IMR-90 (cell line): ENCODE measurements around the gene MAP2K6. TPM values are rescaled to one million over a fixed set of nuclear protein-coding genes. Genes with fewer than 3 reads are reported as not detected.

ENCODE experiments used
- ATAC-seq: fragments of 200-7000 bp; cut with Tn5 transposase; 2 replicates; pipeline ENCODE4 v1.9.1; 2020; ENCODE audit warnings: low read depth, mild to moderate bottlenecking, moderate library complexity
- BruUV-seq: library from RNA; stranded (reverse); fragments of 400-500 nt; replicated peaks from 2 replicates; lab custom pipeline; 2021; lab: Mats Ljungman, UMichigan
- CTCF ChIA-PET: fragments of 300-600 bp; formaldehyde crosslinking; extraction: SDS; loops from one replicate; lab custom pipeline; 2021; ENCODE audit warnings: antibody characterized with exemption; lab: Yijun Ruan, JAX
- POLR2A ChIA-PET: fragments of 300-600 bp; sonication (Branson Sonifier 250); formaldehyde crosslinking; loops from one replicate; lab custom pipeline; 2022; ENCODE audit warnings: antibody characterized with exemption; ENCODE audit not compliant: unreplicated experiment; lab: Charles Lee
- DNase-seq: peaks from one replicate; pipeline ENCODE4 v3.0.0; 2013
- H2AFZ ChIP-seq: replicated peaks from 2 replicates; pipeline ENCODE3; 2013; ENCODE audit warnings: low read length, mild to moderate bottlenecking; ENCODE audit not compliant: poor library complexity
- H2AK5ac ChIP-seq: 2 replicates; pipeline ENCODE4 v1.6.1; 2013; ENCODE audit warnings: low read depth, low read length, inconsistent platforms
- H2AK9ac ChIP-seq: replicated peaks from 2 replicates; pipeline ENCODE3; 2013; ENCODE audit warnings: mild to moderate bottlenecking, low read depth, low read length, moderate library complexity; ENCODE audit not compliant: poor library complexity
- H2BK120ac ChIP-seq: 2 replicates; pipeline ENCODE4 v1.6.1; 2013; ENCODE audit warnings: low read depth, low read length, inconsistent platforms
- H2BK15ac ChIP-seq: 3 replicates; pipeline ENCODE4 v1.6.1; 2013; ENCODE audit warnings: low read depth, low read length, inconsistent platforms
- H2BK20ac ChIP-seq: 2 replicates; pipeline ENCODE4 v1.6.1; 2013; ENCODE audit warnings: low read depth, mild to moderate bottlenecking, inconsistent platforms, low read length, moderate library complexity
- H2BK5ac ChIP-seq: 2 replicates; pipeline ENCODE4 v1.6.1; 2013; ENCODE audit warnings: mild to moderate bottlenecking, low read depth, low read length, inconsistent platforms; ENCODE audit not compliant: poor library complexity, severe bottlenecking
- H3K14ac ChIP-seq: replicated peaks from 2 replicates; pipeline ENCODE4 v1.6.1; 2013; ENCODE audit warnings: low read depth, low read length, inconsistent platforms
- H3K18ac ChIP-seq: 2 replicates; pipeline ENCODE4 v1.6.1; 2013; ENCODE audit warnings: low read depth, low read length, control low read depth
- H3K23ac ChIP-seq: 2 replicates; pipeline ENCODE4 v1.6.1; 2013; ENCODE audit warnings: low read depth, low read length, inconsistent platforms
- H3K27ac ChIP-seq: 2 replicates; pipeline ENCODE4 v1.5.1; 2013; ENCODE audit warnings: mild to moderate bottlenecking, control low read depth, low read length; ENCODE audit not compliant: insufficient read depth
- H3K27me3 ChIP-seq: 2 replicates; pipeline ENCODE4 v1.6.1; 2013; ENCODE audit warnings: low read length; ENCODE audit not compliant: control insufficient read depth, insufficient read depth
- H3K36me3 ChIP-seq: 2 replicates; pipeline ENCODE4 v1.6.1; 2013; ENCODE audit warnings: low read length, mixed read lengths; ENCODE audit not compliant: control insufficient read depth, insufficient read depth
- H3K4ac ChIP-seq: 2 replicates; pipeline ENCODE4 v1.6.1; 2013; ENCODE audit warnings: low read depth, low read length, inconsistent platforms
- H3K4me1 ChIP-seq: 2 replicates; pipeline ENCODE4 v1.6.1; 2013; ENCODE audit warnings: low read length, mixed read lengths; ENCODE audit not compliant: control insufficient read depth, insufficient read depth
- H3K4me2 ChIP-seq: 2 replicates; pipeline ENCODE4 v1.6.1; 2013; ENCODE audit warnings: low read depth, mild to moderate bottlenecking, control low read depth, low read length, moderate library complexity
- H3K4me3 ChIP-seq: 2 replicates; pipeline ENCODE4 v1.5.1; 2013; ENCODE audit warnings: low read depth, mild to moderate bottlenecking, control low read depth, low read length, moderate library complexity; ENCODE audit not compliant: insufficient read depth
- H3K56ac ChIP-seq: 2 replicates; pipeline ENCODE4 v1.6.1; 2013; ENCODE audit warnings: low read length, inconsistent platforms; ENCODE audit not compliant: insufficient read depth; ENCODE audit errors: extremely low read depth
- H3K79me1 ChIP-seq, 2 experiments: 2 replicates each; pipeline ENCODE4 v1.6.1; 2013; ENCODE audit warnings: low read length in 2 of 2, inconsistent platforms in 1 of 2, low read depth in 1 of 2
- H3K9ac ChIP-seq: 2 replicates; pipeline ENCODE4 v1.6.1; 2013; ENCODE audit warnings: low read depth, low read length, control low read depth
- H3K9me1 ChIP-seq: 2 replicates; pipeline ENCODE4 v1.6.1; 2013; ENCODE audit warnings: low read length, inconsistent platforms; ENCODE audit not compliant: insufficient read depth
- H3K9me3 ChIP-seq: 2 replicates; pipeline ENCODE4 v1.6.1; 2013; ENCODE audit warnings: low read length; ENCODE audit not compliant: control insufficient read depth, insufficient read depth
- H4K20me1 ChIP-seq: 2 replicates; pipeline ENCODE4 v1.6.1; 2013; ENCODE audit warnings: low read length, inconsistent platforms; ENCODE audit not compliant: insufficient read depth
- H4K5ac ChIP-seq: 2 replicates; pipeline ENCODE4 v1.6.1; 2013; ENCODE audit warnings: mild to moderate bottlenecking, low read depth, low read length, control low read depth
- H4K8ac ChIP-seq, 2 experiments: 2 replicates each; pipeline ENCODE4 v1.6.1; 2013; ENCODE audit warnings: low read depth in 2 of 2, low read length in 2 of 2, control low read depth in 1 of 2, inconsistent platforms in 1 of 2
- H4K91ac ChIP-seq: 2 replicates; pipeline ENCODE4 v1.6.1; 2013; ENCODE audit warnings: low read depth, low read length, inconsistent platforms; ENCODE audit not compliant: insufficient read depth
- CEBPB ChIP-seq: IDR thresholded peaks from 2 replicates; pipeline ENCODE4 v1.6.1; 2012; ENCODE audit warnings: low read depth, low read length, improper control_type of control experiment
- CHD1 ChIP-seq: IDR thresholded peaks from 2 replicates; pipeline ENCODE4 v1.6.1; 2012; ENCODE audit warnings: low read depth, low read length, improper control_type of control experiment
- POLR2A ChIP-seq: IDR thresholded peaks from 2 replicates; pipeline ENCODE4 v1.6.1; 2012; ENCODE audit warnings: mild to moderate bottlenecking, low read depth, low read length
- RAD21 ChIP-seq: IDR thresholded peaks from 2 replicates; pipeline ENCODE4 v1.6.1; 2012; ENCODE audit warnings: low read length, improper control_type of control experiment
- RCOR1 ChIP-seq: IDR thresholded peaks from 2 replicates; pipeline ENCODE4 v1.6.1; 2012; ENCODE audit warnings: mild to moderate bottlenecking, low read length, improper control_type of control experiment; ENCODE audit not compliant: insufficient replicate concordance
- RFX5 ChIP-seq: IDR thresholded peaks from 2 replicates; pipeline ENCODE4 v1.8.0; 2012; ENCODE audit warnings: low read depth, mild to moderate bottlenecking, low read length, moderate library complexity
- WGBS, 2 experiments: methylation state at CpG; one replicate each; pipeline versions ENCODE4 v1.1.5 to v1.1.7; 2013; ENCODE audit warnings: missing lambda C conversion rate in 2 of 2; ENCODE audit not compliant: insufficient read length in 1 of 2; ENCODE audit errors: extremely low coverage in 2 of 2; 5-methylcytosine and 5-hydroxymethylcytosine counted together
- dilution Hi-C: fragments of 300-500 bp; cut with HindIII; formaldehyde crosslinking; loops from one replicate; pipeline ENCODE4 v1.14.3; 2018; ENCODE audit warnings: low sequenced_read_pairs; ENCODE audit not compliant: unreplicated experiment
- in situ Hi-C: fragments of 300-500 bp; cut with MboI; formaldehyde crosslinking; loops from 3 replicates; pipeline ENCODE4 v1.14.3; 2019; ENCODE audit warnings: low sequenced_read_pairs, inconsistent platforms, mixed read lengths
- intact Hi-C: fragments of 100-400 bp; cut with micrococcal nuclease; formaldehyde crosslinking; loops from 2 replicates; pipeline ENCODE4 v1.10.0; 2022
- polyA plus RNA-seq, 3 experiments: library from polyadenylated mRNA; depleted of rRNA; stranded (reverse); fragments of >200 nt; gene quantifications; 2 replicates each; pipeline ENCODE4 v1.2.3, GENCODE V29; 2012; ENCODE audit warnings: low replicate concordance in 1 of 3
- total RNA-seq: library from RNA; depleted of rRNA; stranded (reverse); fragments of >200 nt; gene quantifications from 2 replicates; pipeline ENCODE4 v1.2.3, GENCODE V29; 2012
- TF ChIP-seq, protein P1 (sequence below): conservative IDR thresholded peaks from 2 replicates; pipeline ENCODE4 v1.5.1; 2012; ENCODE audit warnings: mild to moderate bottlenecking, low read depth, low read length, improper control_type of control experiment

MAP2K6 gene
- total and polyA plus RNA-seq, 2 of the 4 experiments (the other 2 are of a cell fraction): 2.4 to 5.7 TPM

DNA sequence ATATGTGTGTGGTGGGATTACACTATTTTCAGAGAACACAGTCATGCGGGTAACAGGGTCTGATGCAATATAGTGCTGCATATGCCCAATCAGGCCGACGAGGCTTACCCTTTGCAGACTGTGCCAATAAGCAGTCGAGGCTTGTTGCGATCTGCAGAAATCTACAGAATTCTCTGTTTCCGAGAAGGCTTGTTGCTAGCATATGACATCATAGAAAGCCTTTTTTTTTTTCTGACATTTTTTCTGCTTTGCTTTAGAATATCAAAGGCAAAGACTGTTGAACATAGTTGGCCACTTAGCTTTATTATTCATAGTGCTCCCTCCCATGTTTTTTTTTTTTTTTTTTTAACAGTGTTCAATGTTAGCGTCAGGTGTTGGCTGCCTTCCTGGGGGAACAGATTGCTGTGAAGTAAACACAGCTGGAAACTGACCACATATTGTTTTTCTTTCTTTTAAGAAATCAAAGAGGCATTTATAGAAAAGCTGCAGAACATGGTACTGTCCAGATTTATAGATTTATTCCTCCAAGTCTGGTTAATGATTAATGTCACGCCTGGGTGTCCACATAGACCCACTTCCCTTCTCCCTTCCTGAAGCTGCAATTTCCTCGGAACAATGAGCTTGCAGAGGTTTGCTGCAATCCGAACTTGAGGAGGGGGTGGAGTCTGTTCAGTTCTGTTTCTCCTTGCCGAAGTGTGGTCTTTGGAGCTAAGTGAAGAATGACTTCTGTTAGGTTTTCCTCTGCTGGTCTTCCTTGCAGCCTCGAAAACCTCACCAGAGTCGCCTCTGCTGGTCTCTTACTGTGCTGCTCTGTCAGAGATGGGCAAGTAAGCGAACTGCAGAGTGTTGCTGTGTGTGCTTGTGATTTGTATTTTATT lies 87.3 kb downstream of the MAP2K6 start:
- H3K9ac ChIP-seq: peak overlapping the region; percentile 11; the same call in 1 of the 2 replicates

More for the DNA sequence above, 87.3 kb downstream of the MAP2K6 start:
- Histone ChIP-seq H4K91ac (peak overlapping the region; percentile 78; the same call in 1 of the 2 replicates), H3K4me3 (peak overlapping the region; percentile 2; the same call in 1 of the 2 replicates), H3K4me2 (peak overlapping the region; percentile 77), H3K9me1 (peaks cover 2% of the 10 kb centered on the region; the same call in 1 of the 2 replicates), H4K8ac (peak overlapping the region in 1 of 2 experiments; percentile 77; a peak in 2 of 4 replicates), H2AFZ (peak overlapping the region; percentile 68), H3K23ac (no peak overlapping the region; the same call in 1 of the 2 replicates), H3K36me3 (no peaks in the 10 kb centered on the region), H2AK9ac (no peak overlapping the region), H3K56ac (no peak overlapping the region), H2BK15ac (no peak overlapping the region), H3K4me1 (peaks cover 8% of the 10 kb centered on the region; the same call in 1 of the 2 replicates), H3K4ac (peak overlapping the region; percentile 44), H3K18ac (peak overlapping the region; percentile 42; the same call in 1 of the 2 replicates), H3K27ac (peak overlapping the region; percentile 71; the same call in 1 of the 2 replicates), H3K27me3 (no peaks in the 10 kb centered on the region), H4K5ac (no peak overlapping the region; the same call in 1 of the 2 replicates), H3K14ac (peak overlapping the region; percentile 62), H3K79me1 (no peaks in the 10 kb centered on the region), H2BK120ac (peak overlapping the region; percentile 69), H2BK5ac (no peak overlapping the region), H3K9me3 (no peaks in the 10 kb centered on the region), H2AK5ac (no peak overlapping the region), H4K20me1 (no peaks in the 10 kb centered on the region), H2BK20ac (peak overlapping the region; percentile 68)
- CTCF ChIA-PET: interaction anchor here (0.6 to 1.0 kb wide), 5 partner anchors 24 to 1562 kb away, joined by 3 to 5 read pairs (median 3); no protein-coding TSS in a partner anchor
- no TSS peak for BruUV-seq
- intact Hi-C loops (loop anchor here (2.0 to 5.0 kb wide), 3 partner anchors 85 to 240 kb away; partner anchors contain the start of gene ABCA5), dilution Hi-C loops (no loop called here), in situ Hi-C loops (no loop called here)
- no peak for TF ChIP-seq POLR2A
- peak; percentile 91 for TF ChIP-seq CEBPB
- TF ChIP-seq RAD21: no peak
- TF ChIP-seq, protein P1, sequence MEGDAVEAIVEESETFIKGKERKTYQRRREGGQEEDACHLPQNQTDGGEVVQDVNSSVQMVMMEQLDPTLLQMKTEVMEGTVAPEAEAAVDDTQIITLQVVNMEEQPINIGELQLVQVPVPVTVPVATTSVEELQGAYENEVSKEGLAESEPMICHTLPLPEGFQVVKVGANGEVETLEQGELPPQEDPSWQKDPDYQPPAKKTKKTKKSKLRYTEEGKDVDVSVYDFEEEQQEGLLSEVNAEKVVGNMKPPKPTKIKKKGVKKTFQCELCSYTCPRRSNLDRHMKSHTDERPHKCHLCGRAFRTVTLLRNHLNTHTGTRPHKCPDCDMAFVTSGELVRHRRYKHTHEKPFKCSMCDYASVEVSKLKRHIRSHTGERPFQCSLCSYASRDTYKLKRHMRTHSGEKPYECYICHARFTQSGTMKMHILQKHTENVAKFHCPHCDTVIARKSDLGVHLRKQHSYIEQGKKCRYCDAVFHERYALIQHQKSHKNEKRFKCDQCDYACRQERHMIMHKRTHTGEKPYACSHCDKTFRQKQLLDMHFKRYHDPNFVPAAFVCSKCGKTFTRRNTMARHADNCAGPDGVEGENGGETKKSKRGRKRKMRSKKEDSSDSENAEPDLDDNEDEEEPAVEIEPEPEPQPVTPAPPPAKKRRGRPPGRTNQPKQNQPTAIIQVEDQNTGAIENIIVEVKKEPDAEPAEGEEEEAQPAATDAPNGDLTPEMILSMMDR: no peak
- TF ChIP-seq RFX5: no peak
- no peak for TF ChIP-seq RCOR1
- TF ChIP-seq CHD1: no peak
- peak; percentile 90 for DNase-seq
- POLR2A ChIA-PET: no interaction called here
- whole genome bisulfite sequencing, 2 experiments: 0% methylated on average over 2 of the region's 14 CpGs; no CpG with 5 or more reads in 1 of the 2 experiments
- peak; percentile 72 for ATAC-seq
